ENCODE data around the gene USP40. TPM values are rescaled to one million over a fixed set of nuclear protein-coding genes. Genes with fewer than 3 reads are reported as not detected.

Gene USP40
- total RNA-seq, 1 experiment from 2014 or later, result 34.9 TPM

DNA sequence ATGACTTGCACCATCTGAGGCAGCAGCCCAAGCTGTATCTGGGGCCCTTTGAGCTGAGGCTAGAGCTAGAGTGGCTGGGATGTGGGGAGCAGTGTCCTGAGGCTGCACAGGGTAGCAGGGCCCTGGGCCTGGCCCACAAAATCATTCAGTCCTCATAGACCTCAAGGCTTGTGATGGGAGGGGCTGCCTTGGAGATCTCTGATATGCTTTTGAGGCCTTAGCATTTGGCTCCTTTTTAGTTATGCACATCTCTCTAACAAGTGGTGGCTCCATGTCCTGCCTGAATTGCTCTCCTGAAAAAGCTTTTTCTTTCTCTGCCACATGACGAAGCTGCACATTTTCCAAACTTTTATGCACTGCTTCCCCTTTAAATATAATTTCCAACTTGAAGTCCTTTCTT lies 39.1 kb upstream of the USP40 start:
- DNase-seq (ENCODE audit: low read depth, low spot score) (no peak), ATAC-seq (no peak)
- no peaks in the 10 kb centered on the region for H3K36me3 ChIP-seq (ENCODE audit: control insufficient read depth in 1 of 2, insufficient read depth in 2 of 2, low read length in 2 of 2)
- no peaks in the 10 kb centered on the region for H3K9me3 ChIP-seq (ENCODE audit: control insufficient read depth in 1 of 2, insufficient read depth in 1 of 2, low read depth in 1 of 2, low read length in 2 of 2)
- no peak overlapping the region for H3K27ac ChIP-seq (ENCODE audit: low read depth, low read length)
- CTCF ChIA-PET, result no interaction called here
- RAD21 ChIA-PET (ENCODE audit: low non-redundant PET in 1 of 2, low total read pairs in 2 of 2, uncharacterized antibody in 2 of 2, unreplicated experiment in 2 of 2), result no interaction called here
- BruUV-seq (replicated peaks), result no TSS peak
- POLR2A ChIA-PET, result no interaction called here
- no peak overlapping the region for H3K9ac ChIP-seq (ENCODE audit: low read length)
- H3K4me1 ChIP-seq (ENCODE audit: control insufficient read depth in 1 of 2, insufficient read depth in 2 of 2, low read length in 2 of 2), result no peaks in the 10 kb centered on the region
- no peak overlapping the region for H2AFZ ChIP-seq (ENCODE audit: low read depth, low read length, poor library complexity, severe bottlenecking)
- no peaks in the 10 kb centered on the region for H4K20me1 ChIP-seq (ENCODE audit: insufficient read depth)
- no peak overlapping the region for H3K4me2 ChIP-seq (ENCODE audit: low read length)
- H3K9me2 ChIP-seq (ENCODE audit: insufficient read depth), result 0 out of 2 replicates have a peak, but pooled peaks cover 2% of the 10 kb centered on the region
- intact Hi-C loops (cut with micrococcal nuclease), result no loop called here
- H3K4me3 ChIP-seq (replicated peaks in 1 of 2; ENCODE audit: low read depth in 1 of 2, low read length in 2 of 2), result no peak overlapping the region
- H3K27me3 ChIP-seq (ENCODE audit: insufficient read depth, low read length), result no peaks in the 10 kb centered on the region
- no peaks in the 10 kb centered on the region for H3K79me2 ChIP-seq (ENCODE audit: insufficient read depth, low read length)
- TF ChIP-seq ZNF274 (IDR thresholded peaks at IDR 0.05; ENCODE audit: low read depth, low read length), result no peak

DNA sequence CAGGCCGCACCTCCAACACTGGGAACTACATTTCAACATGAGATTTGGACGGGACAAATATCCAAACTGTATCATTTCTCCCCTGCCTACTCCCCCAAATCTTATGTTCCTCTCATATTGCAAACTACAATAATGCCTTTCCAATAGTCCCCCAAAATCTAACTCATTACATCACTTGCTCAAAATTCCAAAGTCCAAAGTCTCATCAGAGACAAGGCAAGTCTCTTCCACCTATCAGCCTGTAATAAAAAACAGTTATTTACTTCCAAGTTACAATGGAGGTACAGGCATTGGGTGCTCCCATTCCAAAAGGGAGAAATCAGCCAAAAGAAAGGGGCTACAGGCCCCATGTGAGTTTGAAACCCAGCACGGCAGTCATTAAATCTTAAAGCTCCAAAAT lies 38.2 kb upstream of the USP40 start:
- H3K4me1 ChIP-seq (ENCODE audit: control insufficient read depth in 1 of 2, insufficient read depth in 2 of 2, low read length in 2 of 2), result no peaks in the 10 kb centered on the region
- no TSS peak for BruUV-seq (replicated peaks)
- H3K4me2 ChIP-seq (ENCODE audit: low read length), result no peak overlapping the region
- no peaks in the 10 kb centered on the region for H3K36me3 ChIP-seq (ENCODE audit: control insufficient read depth in 1 of 2, insufficient read depth in 2 of 2, low read length in 2 of 2)
- H3K79me2 ChIP-seq (ENCODE audit: insufficient read depth, low read length), result no peaks in the 10 kb centered on the region
- no peak for ATAC-seq
- H3K4me3 ChIP-seq (replicated peaks in 1 of 2; ENCODE audit: low read depth in 1 of 2, low read length in 2 of 2), result no peak overlapping the region
- intact Hi-C loops (cut with micrococcal nuclease), result no loop called here
- ChIA-PET CTCF (no interaction called here), RAD21 (ENCODE audit: low non-redundant PET in 1 of 2, low total read pairs in 2 of 2, uncharacterized antibody in 2 of 2, unreplicated experiment in 2 of 2) (no interaction called here), POLR2A (no interaction called here)
- TF ChIP-seq RAD21 (IDR thresholded peaks at IDR 0.05; ENCODE audit: low read depth), result no peak
- TF ChIP-seq ZNF274 (IDR thresholded peaks at IDR 0.05; ENCODE audit: low read depth, low read length), result no peak
- no peak for TF ChIP-seq JUND (IDR thresholded peaks at IDR 0.05)
- no peak for TF ChIP-seq EZH2 (IDR thresholded peaks at IDR 0.05)
- TF ChIP-seq POLR2A (IDR thresholded peaks at IDR 0.05; ENCODE audit: borderline replicate concordance, extremely low read depth, insufficient read depth, insufficient read length), result no peak
- TF ChIP-seq EGR1 (IDR thresholded peaks at IDR 0.05; ENCODE audit: low read depth), result no peak
- TF ChIP-seq EZH2phosphoT487 (IDR thresholded peaks at IDR 0.05; ENCODE audit: borderline replicate concordance), result no peak
- no peak for TF ChIP-seq TCF7L2 (IDR thresholded peaks at IDR 0.05; ENCODE audit: borderline replicate concordance, extremely low read depth, insufficient read depth, insufficient read length)
- no peak for TF ChIP-seq CEBPB (IDR thresholded peaks at IDR 0.05; ENCODE audit: low read depth)
- no peak overlapping the region for H2AFZ ChIP-seq (ENCODE audit: low read depth, low read length, poor library complexity, severe bottlenecking)
- H3K9me3 ChIP-seq (ENCODE audit: control insufficient read depth in 1 of 2, insufficient read depth in 1 of 2, low read depth in 1 of 2, low read length in 2 of 2), result no peaks in the 10 kb centered on the region
- no peak overlapping the region for H3K27ac ChIP-seq (ENCODE audit: low read depth, low read length)
- no peak overlapping the region for H3K9ac ChIP-seq (ENCODE audit: low read length)
- no peaks in the 10 kb centered on the region for H4K20me1 ChIP-seq (ENCODE audit: insufficient read depth)
- 0 out of 2 replicates have a peak, but pooled peaks cover 2% of the 10 kb centered on the region for H3K9me2 ChIP-seq (ENCODE audit: insufficient read depth)
- H3K27me3 ChIP-seq (ENCODE audit: insufficient read depth, low read length), result no peaks in the 10 kb centered on the region
- DNase-seq (ENCODE audit: low read depth, low spot score), result no peak

Data from HCT116 (cell line).